GM10248 (cell line): ENCODE results near the gene CDKAL1.

Experiments
- CTCF ChIA-PET: fragments of 300-600 bp; sonication (Branson Sonifier 250); formaldehyde crosslinking; extraction: SDS; loops from one replicate; lab custom pipeline; 2021; ENCODE audit warnings: antibody characterized with exemption; lab: Yijun Ruan, JAX
- POLR2A ChIA-PET: fragments of 350-650 bp; sonication (Branson Sonifier 250); formaldehyde crosslinking; extraction: SDS; loops from one replicate; lab custom pipeline; 2020; ENCODE audit warnings: antibody characterized with exemption; lab: Yijun Ruan, JAX
- DNase-seq: peaks from one replicate; pipeline ENCODE4 v3.0.0; 2012; ENCODE audit errors: extremely low spot score
- CTCF ChIP-seq: IDR thresholded peaks from 2 replicates; pipeline ENCODE4 v1.5.1; 2012; ENCODE audit warnings: mild to moderate bottlenecking, low read depth; ENCODE audit errors: extremely low read depth, missing control alignments, control extremely low read depth

The CDKAL1 gene

GRCh38 chr6:20991910-20992309 lies 457.7 kb downstream of the CDKAL1 start:
- TF ChIP-seq CTCF = no peak
- no peak for DNase-seq
- ChIA-PET CTCF (no interaction called here), POLR2A (no interaction called here)

- POLR2A ChIA-PET = no interaction called here
- no peak for TF ChIP-seq CTCF
- no peak for DNase-seq
- CTCF ChIA-PET = no interaction called here
These were observed 461.8 kb downstream of the CDKAL1 start for GRCh38 chr6:20996099-20996498.

DNA sequence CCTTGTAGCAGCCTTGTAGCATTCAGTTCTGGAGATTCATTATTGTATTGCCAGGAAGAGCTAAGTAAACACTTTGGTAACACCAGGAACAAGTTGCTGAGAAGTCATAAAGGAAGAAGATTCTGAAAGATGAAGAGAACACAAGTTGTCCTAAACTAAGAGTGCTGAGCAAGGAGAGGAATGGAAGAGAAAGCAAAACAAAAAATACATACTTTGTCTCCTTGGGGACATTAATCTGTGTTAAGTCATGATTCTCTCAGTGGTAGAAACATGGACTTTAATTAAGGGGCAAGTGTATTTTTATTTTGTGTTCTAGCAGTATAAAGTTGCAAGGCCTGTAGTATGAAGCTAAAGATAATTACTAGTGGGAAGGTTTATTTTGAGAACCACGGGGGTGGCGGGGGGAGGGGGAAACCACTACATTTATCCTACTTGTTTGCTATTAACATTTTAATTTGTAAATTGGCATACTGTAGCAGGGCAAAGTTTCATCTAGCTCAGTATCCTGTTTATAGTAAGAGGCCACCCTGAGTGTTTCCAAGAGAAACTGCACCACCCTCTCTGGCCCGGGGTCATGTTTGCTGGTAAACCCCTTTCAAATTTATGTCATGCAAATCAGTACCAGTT lies 463.0 kb downstream of the CDKAL1 start:
- POLR2A ChIA-PET = interaction anchor here (0.7 kb wide), 1 partner anchor 597 kb away, joined by 4 read pairs; no protein-coding TSS in a partner anchor
- DNase-seq = no peak
- CTCF ChIA-PET = interaction anchor here (1.4 to 1.9 kb wide), 2 partner anchors 12 to 14 kb away, joined by 3 to 4 read pairs; no protein-coding TSS in a partner anchor
- no peak for TF ChIP-seq CTCF

DNA sequence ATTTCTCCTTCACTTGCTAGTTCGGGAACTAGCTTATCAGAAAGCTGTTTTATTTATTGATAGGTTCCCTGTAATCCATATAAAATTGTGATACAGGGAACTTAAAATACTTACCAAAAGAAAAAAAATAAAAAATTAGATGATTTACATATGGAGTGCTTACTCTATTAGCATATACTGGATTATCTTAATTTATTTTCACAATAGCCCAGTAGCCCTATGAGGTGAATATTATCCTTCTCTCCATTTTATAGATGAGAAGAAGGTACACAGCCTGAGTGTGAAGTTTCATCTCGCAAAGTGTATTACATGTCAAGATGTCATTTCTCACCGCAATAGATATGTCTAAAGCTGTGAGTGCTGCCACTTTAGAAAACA lies 463.5 kb downstream of the CDKAL1 start:
- no peak for TF ChIP-seq CTCF
- CTCF ChIA-PET = interaction anchor here (1.4 to 1.9 kb wide), 2 partner anchors 13 to 14 kb away, joined by 3 to 4 read pairs; no protein-coding TSS in a partner anchor
- DNase-seq = no peak
- POLR2A ChIA-PET = no interaction called here

DNA sequence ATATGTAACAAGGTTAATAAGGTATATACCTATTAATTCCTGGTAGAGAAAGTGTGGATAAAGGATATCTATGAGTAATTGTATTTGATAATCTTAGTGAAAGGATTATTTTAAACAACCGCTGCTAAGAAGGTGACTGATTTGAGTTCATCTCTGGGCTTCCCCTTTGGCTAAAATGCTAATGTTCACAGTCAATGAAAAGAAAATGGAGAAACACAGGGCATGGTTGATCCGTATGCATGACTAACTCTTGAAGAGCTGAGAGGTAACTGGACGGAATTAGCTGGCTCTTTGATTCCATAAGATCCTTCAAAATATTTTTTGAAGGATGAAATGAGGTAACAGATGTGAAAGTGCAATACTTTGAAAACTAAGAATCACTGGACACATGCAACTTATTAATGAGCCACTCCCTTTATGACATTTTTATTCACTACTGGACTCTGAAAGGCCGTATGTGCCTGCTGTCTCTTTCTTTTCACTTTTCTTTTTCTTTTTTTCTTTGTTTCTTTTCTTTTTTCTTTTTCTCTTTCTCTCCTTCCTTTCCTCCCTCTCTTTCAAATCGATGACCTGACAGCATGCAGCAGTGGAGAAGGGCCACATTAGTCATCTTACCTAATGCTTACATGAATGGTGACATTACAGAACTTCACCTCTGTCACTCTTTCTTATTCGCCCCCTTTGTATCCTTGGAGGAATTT lies 464.6 kb downstream of the CDKAL1 start:
- POLR2A ChIA-PET = no interaction called here
- CTCF ChIA-PET = interaction anchor here (0.7 kb wide), 1 partner anchor 21 kb away, joined by 3 read pairs; no protein-coding TSS in a partner anchor
- no peak for TF ChIP-seq CTCF

DNA sequence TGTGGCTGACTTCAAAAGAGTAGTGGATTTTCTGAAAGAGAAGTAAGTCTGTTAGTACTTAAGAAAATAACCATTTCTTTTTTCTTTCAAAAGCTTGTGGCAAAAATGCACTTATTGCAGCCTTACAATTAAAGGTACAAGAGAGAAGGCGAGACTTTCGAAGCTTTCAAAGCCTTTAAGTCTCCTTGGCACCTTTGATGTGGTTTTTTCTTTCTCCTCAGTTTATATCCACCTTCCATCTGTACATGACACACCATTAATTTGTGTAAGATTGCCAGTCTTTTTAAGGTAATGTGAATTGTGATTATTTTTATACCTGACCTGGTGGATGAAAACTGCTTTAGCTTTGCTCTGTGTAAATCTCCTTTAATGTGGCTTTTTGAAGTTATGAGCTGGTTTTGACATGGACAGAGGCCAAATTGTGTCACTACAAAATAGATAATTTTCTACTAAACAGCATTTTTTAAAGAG lies 466.1 kb downstream of the CDKAL1 start:
- DNase-seq = no peak
- POLR2A ChIA-PET = no interaction called here
- CTCF ChIA-PET = interaction anchor here (1.2 kb wide), 1 partner anchor 13 kb away, joined by 3 read pairs; no protein-coding TSS in a partner anchor
- no peak for TF ChIP-seq CTCF

More for the DNA sequence above, 464.6 kb downstream of the CDKAL1 start:
- peak; percentile 14 for DNase-seq
